Gastrocnemius medialis (tissue), 4 donors: ENCODE results near the gene PLCB2. TPM values are rescaled to one million over a fixed set of nuclear protein-coding genes. Genes with fewer than 3 reads are reported as not detected.

Experiments
- ATAC-seq, 2 donors: fragments of 150-250 bp; one replicate each; pipeline ENCODE4 v1.9.1; 2016
- DNase-seq, 2 donors: peaks; one replicate each; pipeline ENCODE4 v3.0.0-alpha.2; 2019
- H3K27ac ChIP-seq, 4 donors: fragments of 200-600 bp; sonication (generic); 1 replicate in 1 of 4; 2 replicates in 3 of 4; pipeline ENCODE4 v1.5.1; 2016 to 2018; ENCODE audit warnings: mild to moderate bottlenecking in 2 of 4, moderate library complexity in 1 of 4
- H3K27me3 ChIP-seq, 3 donors: fragments of 200-600 bp; sonication (generic) in 2 of 3; 1 replicate in 1 of 3; 2 replicates in 2 of 3; pipeline versions ENCODE4 v1.5.1 to v1.6.0; 2016 to 2019; ENCODE audit warnings: mild to moderate bottlenecking in 1 of 3, moderate library complexity in 1 of 3
- H3K36me3 ChIP-seq, 2 donors: fragments of 200-600 bp; sonication (generic) in 1 of 2; one replicate each; pipeline ENCODE4 v1.5.1; 2017 to 2018
- H3K4me1 ChIP-seq, 2 donors: fragments of 200-600 bp; sonication (generic) in 1 of 2; one replicate each; pipeline ENCODE4 v1.5.1; 2016 to 2017; ENCODE audit warnings: mild to moderate bottlenecking in 2 of 2
- H3K4me3 ChIP-seq, 4 donors: fragments of 200-600 bp; sonication (generic) in 3 of 4; 1 replicate in 1 of 4; 2 replicates in 3 of 4; pipeline ENCODE4 v1.5.1; 2016 to 2019; ENCODE audit warnings: mild to moderate bottlenecking in 2 of 4
- H3K9me3 ChIP-seq, 3 donors: fragments of 200-600 bp; sonication (generic) in 2 of 3; 1 replicate in 1 of 3; 2 replicates in 2 of 3; pipeline ENCODE4 v1.5.1; 2016 to 2019
- POLR2A ChIP-seq, 2 donors: fragments of 450-650 bp; IDR thresholded peaks; one replicate each; pipeline ENCODE4 v1.6.1; 2017; ENCODE audit warnings: antibody characterized with exemption in 2 of 2, mild to moderate bottlenecking in 2 of 2, moderate library complexity in 2 of 2
- in situ Hi-C, 4 donors: fragments of 200-750 bp; cut with MboI; loops; one replicate each; pipeline versions ENCODE4 v1.15.0 to v1.8.0; 2017; ENCODE audit warnings: low sequenced_read_pairs in 4 of 4
- intact Hi-C: fragments of 100-400 bp; cut with DNase I; formaldehyde crosslinking; loops from one replicate; pipeline ENCODE4 v1.15.1; 2023; ENCODE audit warnings: low total_unique reads
- total RNA-seq, 4 donors: library from RNA; depleted of rRNA; stranded (reverse); fragments of >200 nt; gene quantifications; one replicate each; pipeline versions ENCODE4 v1.1.0 to v1.2.3, GENCODE V29; 2016
- TF ChIP-seq, protein P1 (sequence below), 5 experiments: fragments of 450-650 bp in 3 of 5; fragments of 200-600 bp in 2 of 5; sonication (generic) in 2 of 5; IDR thresholded peaks in 4 of 5; conservative IDR thresholded peaks in 1 of 5; 1 replicate in 4 of 5; 2 replicates in 1 of 5; pipeline ENCODE4 v1.5.1; 2016 to 2019; ENCODE audit warnings: antibody characterized with exemption in 5 of 5, mild to moderate bottlenecking in 3 of 5, moderate library complexity in 3 of 5

PLCB2 gene
- total RNA-seq, 4 donors from 2014 or later = 0.72 to 2.0 (median 1.4) TPM; not detected in 1

GRCh38 chr15:40250304-40250656, 57.5 kb downstream of the PLCB2 start:
- in situ Hi-C loops = no loop called here
- no peak overlapping the region for H3K27ac ChIP-seq
- H3K36me3 ChIP-seq = no peaks in the 10 kb centered on the region
- H3K27me3 ChIP-seq = no peaks in the 10 kb centered on the region
- no peak overlapping the region for H3K4me3 ChIP-seq
- intact Hi-C loops = no loop called here
- no peaks in the 10 kb centered on the region for H3K9me3 ChIP-seq
- ATAC-seq = no peak
- no peak for TF ChIP-seq POLR2A (IDR thresholded peaks at IDR 0.05)
- TF ChIP-seq, protein P1, sequence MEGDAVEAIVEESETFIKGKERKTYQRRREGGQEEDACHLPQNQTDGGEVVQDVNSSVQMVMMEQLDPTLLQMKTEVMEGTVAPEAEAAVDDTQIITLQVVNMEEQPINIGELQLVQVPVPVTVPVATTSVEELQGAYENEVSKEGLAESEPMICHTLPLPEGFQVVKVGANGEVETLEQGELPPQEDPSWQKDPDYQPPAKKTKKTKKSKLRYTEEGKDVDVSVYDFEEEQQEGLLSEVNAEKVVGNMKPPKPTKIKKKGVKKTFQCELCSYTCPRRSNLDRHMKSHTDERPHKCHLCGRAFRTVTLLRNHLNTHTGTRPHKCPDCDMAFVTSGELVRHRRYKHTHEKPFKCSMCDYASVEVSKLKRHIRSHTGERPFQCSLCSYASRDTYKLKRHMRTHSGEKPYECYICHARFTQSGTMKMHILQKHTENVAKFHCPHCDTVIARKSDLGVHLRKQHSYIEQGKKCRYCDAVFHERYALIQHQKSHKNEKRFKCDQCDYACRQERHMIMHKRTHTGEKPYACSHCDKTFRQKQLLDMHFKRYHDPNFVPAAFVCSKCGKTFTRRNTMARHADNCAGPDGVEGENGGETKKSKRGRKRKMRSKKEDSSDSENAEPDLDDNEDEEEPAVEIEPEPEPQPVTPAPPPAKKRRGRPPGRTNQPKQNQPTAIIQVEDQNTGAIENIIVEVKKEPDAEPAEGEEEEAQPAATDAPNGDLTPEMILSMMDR (IDR thresholded peaks at IDR 0.05 in 4 of 5, conservative IDR thresholded peaks at IDR 0.05 in 1 of 5) = no peak
- no peak for DNase-seq
- H3K4me1 ChIP-seq = peaks cover 6 to 7% of the 10 kb centered on the region in 2 donors

DNA sequence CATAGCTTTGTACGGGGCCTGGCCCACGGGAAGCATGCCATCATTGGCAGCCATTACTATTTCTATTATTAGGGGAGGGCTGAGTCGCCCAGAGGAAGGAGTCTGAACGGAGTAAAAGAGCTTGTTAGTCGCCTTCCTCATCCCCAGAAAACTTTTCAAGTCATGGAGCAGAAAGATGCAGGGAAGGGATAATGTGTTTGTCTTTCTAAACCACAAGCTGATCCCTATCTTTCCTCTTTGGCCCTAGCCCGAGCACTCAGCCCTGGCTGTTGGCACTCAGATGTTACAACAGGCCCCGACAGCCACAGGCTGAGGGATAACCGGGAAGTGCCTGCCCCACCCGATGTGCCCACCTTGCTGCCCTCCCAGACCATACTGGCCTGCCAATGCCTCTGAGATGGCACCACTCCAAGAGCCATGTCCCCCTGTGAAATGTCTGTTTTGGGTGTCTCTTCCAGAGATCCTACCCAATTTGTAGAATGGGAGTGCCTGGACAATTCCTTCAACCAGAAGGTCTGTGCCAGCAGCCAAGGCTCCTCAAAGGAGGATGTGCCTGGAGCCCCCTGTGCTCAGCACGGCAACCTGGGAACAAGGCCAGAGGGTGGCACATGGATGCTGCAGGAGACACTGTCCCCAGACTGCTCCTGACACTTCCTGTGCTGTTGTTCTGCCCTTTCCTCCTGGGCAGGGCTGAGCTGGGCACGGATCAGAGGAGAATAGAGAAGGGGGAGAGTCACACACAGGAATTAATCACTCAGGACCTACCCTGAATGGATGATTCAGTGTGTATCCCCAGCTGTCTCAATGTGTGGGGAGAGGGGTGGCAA, 58.0 kb downstream of the PLCB2 start:
- Histone ChIP-seq H3K9me3 (no peaks in the 10 kb centered on the region), H3K36me3 (no peaks in the 10 kb centered on the region), H3K27ac (no peak overlapping the region), H3K4me3 (no peak overlapping the region), H3K27me3 (no peaks in the 10 kb centered on the region), H3K4me1 (peaks cover 6 to 7% of the 10 kb centered on the region in 2 donors)
- ATAC-seq (no peak), DNase-seq (no peak)
- TF ChIP-seq, protein P1 (IDR thresholded peaks at IDR 0.05 in 4 of 5, conservative IDR thresholded peaks at IDR 0.05 in 1 of 5) = no peak
- no peak for TF ChIP-seq POLR2A (IDR thresholded peaks at IDR 0.05)
- in situ Hi-C loops = no loop called here
- intact Hi-C loops = no loop called here

- ATAC-seq = no peak
- Histone ChIP-seq H3K4me1 (peaks cover 2 to 3% of the 10 kb centered on the region in 2 donors), H3K27me3 (no peaks in the 10 kb centered on the region), H3K9me3 (no peaks in the 10 kb centered on the region), H3K36me3 (no peaks in the 10 kb centered on the region), H3K4me3 (no peak overlapping the region), H3K27ac (no peak overlapping the region)
- intact Hi-C loops (no loop called here), in situ Hi-C loops (no loop called here)
- TF ChIP-seq, protein P1 (IDR thresholded peaks at IDR 0.05 in 4 of 5, conservative IDR thresholded peaks at IDR 0.05 in 1 of 5) = no peak
- no peak for TF ChIP-seq POLR2A (IDR thresholded peaks at IDR 0.05)
- DNase-seq = no peak
Observed at GRCh38 chr15:40248006-40248783, 59.5 kb downstream of the PLCB2 start.

DNA sequence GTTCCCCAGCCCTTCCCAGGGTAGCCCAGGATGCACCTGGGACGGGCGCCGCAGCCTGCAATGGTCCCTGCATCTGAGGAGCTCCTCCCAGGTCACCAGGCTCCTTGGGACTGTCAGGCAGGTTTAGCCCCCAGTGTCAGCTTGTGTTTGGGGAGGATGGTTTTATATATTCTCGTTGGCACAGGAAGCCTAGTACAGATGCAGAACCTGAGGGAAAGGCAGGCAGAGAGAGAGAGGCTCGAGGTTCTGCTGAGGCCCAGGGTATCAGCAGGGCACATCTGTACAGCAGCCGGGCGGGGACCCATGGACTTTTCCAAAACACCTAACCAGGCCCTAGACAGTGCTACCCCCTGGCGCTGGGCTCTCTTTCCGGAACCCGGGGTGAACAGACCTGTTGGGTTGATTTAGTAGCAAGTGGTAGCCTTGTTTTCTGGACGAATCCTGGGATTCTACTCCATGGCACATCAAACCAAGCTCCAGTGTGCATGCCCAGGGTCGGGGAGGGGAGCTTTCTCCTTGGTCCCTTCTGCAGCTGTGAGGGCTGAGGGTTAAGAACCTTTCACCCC, 60.2 kb downstream of the PLCB2 start:
- no peak for ATAC-seq
- no peaks in the 10 kb centered on the region for H3K36me3 ChIP-seq
- TF ChIP-seq POLR2A (IDR thresholded peaks at IDR 0.05) = no peak
- TF ChIP-seq, protein P1 (IDR thresholded peaks at IDR 0.05 in 4 of 5, conservative IDR thresholded peaks at IDR 0.05 in 1 of 5) = no peak
- in situ Hi-C loops = no loop called here
- H3K4me3 ChIP-seq = no peak overlapping the region
- H3K27me3 ChIP-seq = no peaks in the 10 kb centered on the region
- H3K4me1 ChIP-seq = no peaks in the 10 kb centered on the region
- H3K9me3 ChIP-seq = no peaks in the 10 kb centered on the region
- no peak for DNase-seq
- no peak overlapping the region for H3K27ac ChIP-seq
- intact Hi-C loops = no loop called here
